ENCODE measurements around the gene CASZ1. TPM values are rescaled to one million over a fixed set of nuclear protein-coding genes. Genes with fewer than 3 reads are reported as not detected.

The CASZ1 gene
- total RNA-seq, 1 donor from 2014 or later, result 1.6 TPM

- no peak for FAIRE-seq
- DNase-seq (ENCODE audit: low spot score in 2 of 2), result no peak
Measured at GRCh38 chr1:10761503-10762152, 34.8 kb downstream of the CASZ1 start.

DNA sequence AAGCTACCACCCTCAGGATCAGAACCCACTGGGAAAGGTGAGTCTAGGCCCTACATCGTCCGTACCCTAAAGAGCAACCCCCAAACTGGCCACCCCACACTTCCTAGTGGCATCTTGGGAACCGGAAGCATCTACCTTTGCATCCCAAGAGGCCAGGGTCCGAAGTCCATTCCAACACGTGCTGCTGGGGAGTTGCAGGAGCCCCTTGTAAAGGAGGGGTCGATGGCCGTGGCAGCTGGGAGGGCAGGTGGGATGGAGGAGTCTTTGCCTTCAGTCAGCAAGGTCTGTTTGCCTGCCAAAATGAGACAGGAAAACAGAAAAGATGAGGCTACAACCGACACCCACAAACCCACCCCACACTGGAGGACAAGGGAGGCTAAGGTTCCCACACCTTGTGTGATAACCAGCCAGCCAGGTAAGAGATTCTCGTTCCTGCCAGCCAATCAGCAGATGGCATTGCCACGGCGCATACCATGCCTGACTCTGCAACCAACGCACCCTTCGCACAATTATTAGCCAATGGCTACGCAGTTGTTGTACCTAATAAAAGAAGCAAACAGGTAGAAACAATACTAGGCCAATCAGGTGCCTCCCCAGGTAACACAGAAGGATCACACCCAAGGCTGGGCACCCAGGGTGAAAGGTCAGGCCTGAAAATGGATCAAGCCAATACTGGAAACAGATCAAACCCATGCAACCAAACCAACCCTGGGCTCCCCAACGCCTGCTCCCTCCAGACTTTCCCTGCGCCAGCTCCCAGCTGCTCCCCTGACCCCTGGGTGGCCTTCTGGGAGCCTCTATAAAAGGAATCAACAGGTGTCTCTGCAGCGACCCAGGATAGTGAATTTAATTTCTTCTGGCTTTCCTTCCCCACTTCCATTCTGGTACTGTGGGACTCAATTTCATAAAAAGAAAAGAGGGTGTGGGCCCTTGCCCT lies 35.6 kb downstream of the CASZ1 start:
- DNase-seq (ENCODE audit: low spot score in 2 of 2), result no peak
- no peak for FAIRE-seq

- FAIRE-seq, result no peak
- no peak for DNase-seq (ENCODE audit: low spot score in 2 of 2)
Measured at GRCh38 chr1:10759413-10760200, 36.8 kb downstream of the CASZ1 start.

- FAIRE-seq (no peak), DNase-seq (ENCODE audit: low spot score in 2 of 2) (no peak)
Measured at GRCh38 chr1:10756842-10757241, 39.6 kb downstream of the CASZ1 start.

DNA sequence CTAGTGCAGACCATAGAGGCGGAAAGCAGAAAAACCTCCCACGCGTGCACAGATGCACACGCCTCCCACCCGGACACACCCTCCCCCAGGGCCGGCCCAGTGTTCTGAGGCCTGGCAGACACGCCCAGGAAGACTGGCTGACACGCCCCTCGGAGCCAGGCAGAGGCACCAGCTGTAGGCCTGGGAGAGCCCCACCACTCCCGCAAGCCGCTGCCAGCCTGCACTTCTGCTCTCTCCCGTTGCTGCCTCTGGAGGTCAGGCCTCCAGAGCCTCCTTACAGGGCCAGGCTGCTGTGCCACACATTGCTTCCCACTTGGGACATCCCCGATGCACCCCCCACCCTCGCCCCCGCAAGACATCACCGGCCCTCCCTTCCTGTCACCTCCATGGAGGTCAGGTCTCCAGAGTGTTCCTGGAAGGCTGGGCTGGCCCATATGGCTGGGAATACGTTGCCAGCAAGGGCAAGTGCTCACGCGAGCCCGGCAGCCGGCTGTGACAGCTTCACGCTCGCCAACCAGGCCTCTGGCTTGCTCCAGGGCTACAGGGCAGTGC lies 40.4 kb downstream of the CASZ1 start:
- FAIRE-seq, result no peak
- no peak for DNase-seq (ENCODE audit: low spot score in 2 of 2)

DNA sequence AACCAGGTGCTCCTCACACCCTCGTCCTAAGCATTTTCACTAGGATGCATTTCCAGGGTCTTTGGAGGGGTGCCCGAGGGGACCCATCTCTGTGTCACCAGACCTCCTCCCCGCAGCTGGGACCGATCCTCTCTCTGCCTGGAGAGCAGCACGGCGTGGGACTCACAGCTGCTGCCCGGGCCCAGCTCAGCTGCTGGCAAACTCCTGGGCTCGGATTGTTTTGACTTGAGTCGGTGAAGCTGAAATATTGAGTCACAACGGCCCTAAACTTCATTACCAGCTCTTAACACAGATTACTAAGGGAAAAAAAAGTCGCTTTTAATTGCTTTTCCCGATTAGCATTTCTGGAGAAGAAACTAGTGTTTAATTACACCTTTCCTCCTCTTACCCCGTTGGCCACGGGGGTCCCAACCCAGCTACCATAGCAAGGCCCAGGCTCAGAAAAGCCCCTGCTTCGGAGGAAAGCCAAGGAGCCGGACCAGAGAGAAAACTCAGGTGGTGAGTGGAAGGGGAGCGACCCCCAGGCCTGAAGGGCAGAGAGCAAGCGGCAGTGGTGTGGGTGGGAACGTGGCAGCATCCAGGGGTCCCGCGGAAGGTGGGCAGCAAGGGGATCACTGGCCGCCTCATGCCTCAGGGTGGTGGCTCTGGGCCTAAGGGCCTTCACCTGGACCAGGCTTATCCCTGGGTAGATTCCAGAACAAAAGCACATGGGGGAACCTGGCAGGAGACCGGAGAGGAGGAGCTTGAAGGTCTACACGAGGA lies 41.7 kb downstream of the CASZ1 start:
- DNase-seq (ENCODE audit: low spot score in 2 of 2) (no peak), FAIRE-seq (no peak)

- DNase-seq (ENCODE audit: low spot score in 2 of 2), result no peak
- no peak for FAIRE-seq
Measured at GRCh38 chr1:10753299-10753698, 43.1 kb downstream of the CASZ1 start.

GRCh38 chr1:10751561-10752085 lies 44.8 kb downstream of the CASZ1 start:
- FAIRE-seq (no peak), DNase-seq (ENCODE audit: low spot score in 2 of 2) (no peak)

GRCh38 chr1:10751160-10751559 lies 45.3 kb downstream of the CASZ1 start:
- DNase-seq (ENCODE audit: low spot score in 2 of 2) (no peak), FAIRE-seq (no peak)

GRCh38 chr1:10745886-10746455 lies 50.5 kb downstream of the CASZ1 start:
- FAIRE-seq (no peak), DNase-seq (ENCODE audit: low spot score in 2 of 2) (no peak)

GRCh38 chr1:10745383-10745782 lies 51.1 kb downstream of the CASZ1 start:
- DNase-seq (ENCODE audit: low spot score in 2 of 2) (no peak), FAIRE-seq (no peak)

GRCh38 chr1:10744654-10745238 lies 51.7 kb downstream of the CASZ1 start:
- no peak for FAIRE-seq
- DNase-seq (ENCODE audit: low spot score in 2 of 2), result no peak

DNA sequence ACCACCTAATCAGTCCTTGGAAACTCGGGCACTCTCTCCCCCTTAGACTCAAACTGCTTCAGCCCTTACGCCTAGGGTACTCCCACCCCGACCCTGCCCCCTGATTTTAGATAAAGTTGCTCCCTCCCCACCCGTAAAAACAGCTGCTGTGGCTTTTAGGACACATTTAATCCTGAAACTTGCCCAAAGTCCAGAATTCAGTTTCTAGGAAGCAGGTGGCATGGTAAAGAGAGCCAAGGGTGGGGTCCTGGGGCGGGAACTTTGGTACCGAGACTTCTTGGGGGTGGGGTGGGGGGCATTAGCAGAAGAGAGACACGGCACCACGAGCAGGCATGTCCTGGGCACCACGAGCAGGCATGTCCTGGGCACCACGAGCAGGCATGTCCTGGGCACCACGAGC lies 52.4 kb downstream of the CASZ1 start:
- no peak for FAIRE-seq
- no peak for DNase-seq (ENCODE audit: low spot score in 2 of 2)

GRCh38 chr1:10741696-10742095 lies 54.8 kb downstream of the CASZ1 start:
- DNase-seq (ENCODE audit: low spot score in 2 of 2), result no peak
- no peak for FAIRE-seq

DNA sequence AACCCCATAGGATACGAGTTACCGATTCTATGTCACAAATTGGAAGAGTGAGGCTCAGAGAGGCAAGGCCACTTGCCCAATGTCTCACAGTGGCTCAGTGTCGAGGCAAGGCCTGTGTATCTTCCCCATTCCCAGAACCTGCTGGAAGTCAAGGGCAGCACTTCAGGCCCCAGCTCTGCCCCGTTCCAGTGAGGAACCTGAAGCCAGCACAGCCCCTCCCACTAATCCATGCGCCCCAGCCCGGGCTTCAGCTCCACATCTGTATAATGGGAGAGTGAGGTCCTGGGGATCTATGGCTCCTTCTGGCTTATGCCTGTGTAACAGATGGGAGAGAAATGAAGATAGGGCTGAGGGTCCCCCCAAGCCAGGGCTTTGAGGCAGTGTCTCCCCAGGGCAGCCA lies 56.3 kb downstream of the CASZ1 start:
- FAIRE-seq (no peak), DNase-seq (ENCODE audit: low spot score in 2 of 2) (no peak)

DNA sequence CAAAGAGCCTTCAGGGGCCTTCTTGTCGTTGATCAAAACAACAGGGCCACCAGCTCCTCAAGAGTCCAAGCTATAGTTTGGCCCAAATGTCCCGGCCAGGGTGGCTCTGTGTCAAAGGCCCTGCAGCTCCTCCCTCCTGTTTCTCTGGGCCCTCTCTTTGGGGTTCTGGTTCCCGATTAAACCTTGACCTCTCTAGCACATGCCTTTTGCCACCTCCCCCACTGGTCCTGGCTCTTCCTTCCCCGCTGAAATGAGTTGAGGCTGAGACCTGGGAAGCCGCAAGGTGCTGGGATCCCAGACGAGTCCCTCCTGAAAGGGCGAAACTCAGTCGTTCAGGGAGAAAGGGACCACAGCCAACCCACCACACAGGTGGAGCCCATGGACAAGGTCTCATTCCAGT lies 56.9 kb downstream of the CASZ1 start:
- no peak for FAIRE-seq
- DNase-seq (ENCODE audit: low spot score in 2 of 2), result no peak

DNA sequence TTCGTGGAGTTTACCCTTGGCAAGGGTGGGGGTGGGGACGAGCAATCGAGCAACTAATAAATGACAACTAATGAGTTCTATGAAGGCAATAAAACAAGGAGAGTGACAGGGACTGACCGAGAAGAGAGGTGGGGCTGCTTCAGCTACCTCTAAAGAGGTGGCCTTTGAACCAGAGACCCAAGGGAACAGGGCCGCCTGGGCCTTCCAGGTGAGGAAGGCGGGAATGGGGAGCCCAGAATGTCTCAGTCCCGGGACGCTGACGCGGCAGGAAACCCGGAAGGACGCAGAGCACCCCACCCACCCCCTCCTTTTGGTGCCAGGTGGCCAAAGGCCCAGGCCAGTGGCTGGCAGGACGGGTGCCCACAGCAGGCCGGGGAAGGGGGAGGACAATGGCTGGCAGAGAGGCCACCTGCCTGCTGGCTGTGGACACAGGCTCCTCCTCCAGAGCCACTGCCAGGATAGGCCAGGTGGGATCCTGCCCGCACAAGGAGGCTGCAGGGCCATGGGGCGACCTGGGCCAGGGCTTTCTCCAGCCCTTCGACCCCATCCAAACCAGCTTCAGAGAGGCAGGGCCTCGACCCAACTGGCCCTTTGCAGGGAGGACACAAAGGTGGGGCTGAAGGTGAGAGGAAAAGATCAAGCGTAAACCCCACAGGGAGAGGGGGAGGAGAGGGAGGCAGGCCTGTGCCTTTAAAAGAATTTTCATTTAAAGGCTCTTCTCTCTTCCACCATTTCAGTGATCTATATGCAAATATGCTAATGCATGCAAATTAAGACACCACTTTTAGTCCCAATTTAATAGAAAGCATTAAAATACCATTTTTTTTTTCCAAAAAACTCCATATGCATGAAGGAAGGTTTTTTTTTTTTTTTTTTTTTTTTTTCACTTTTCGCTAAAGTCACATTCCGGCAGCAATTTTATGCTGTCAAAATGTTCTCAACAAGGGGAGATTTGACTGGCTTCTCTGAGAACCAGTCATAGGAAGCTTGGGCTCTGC lies 58.1 kb downstream of the CASZ1 start:
- no peak for DNase-seq (ENCODE audit: low spot score in 2 of 2)
- FAIRE-seq, result no peak

DNA sequence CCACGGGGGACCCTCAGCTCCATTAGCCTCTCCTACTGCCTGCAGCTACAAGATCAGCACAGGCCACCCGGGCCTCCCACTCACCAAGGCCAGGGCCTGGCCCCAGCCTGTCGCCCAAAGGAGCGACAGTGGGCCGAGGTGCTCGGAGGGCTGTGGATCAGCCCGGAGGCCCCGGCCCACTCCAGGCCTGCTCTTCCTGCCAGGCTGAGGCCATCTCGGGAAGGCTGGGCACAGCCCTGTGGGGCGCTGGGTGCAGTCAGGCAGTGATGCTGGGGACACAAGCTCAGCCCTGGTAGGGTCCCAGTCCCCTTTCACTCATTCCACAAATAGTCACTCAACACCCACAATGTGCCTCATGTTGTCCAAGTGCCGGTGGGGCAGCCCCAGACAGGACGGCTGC lies 58.8 kb downstream of the CASZ1 start:
- FAIRE-seq (no peak), DNase-seq (ENCODE audit: low spot score in 2 of 2) (no peak)

Measured in frontal cortex (tissue), 4 donors.